ENCODE data around the gene EPHB6.
A peak's percentile ranks its signal among the peaks of the same experiment; 100 is the strongest.

EPHB6 gene, protein sequence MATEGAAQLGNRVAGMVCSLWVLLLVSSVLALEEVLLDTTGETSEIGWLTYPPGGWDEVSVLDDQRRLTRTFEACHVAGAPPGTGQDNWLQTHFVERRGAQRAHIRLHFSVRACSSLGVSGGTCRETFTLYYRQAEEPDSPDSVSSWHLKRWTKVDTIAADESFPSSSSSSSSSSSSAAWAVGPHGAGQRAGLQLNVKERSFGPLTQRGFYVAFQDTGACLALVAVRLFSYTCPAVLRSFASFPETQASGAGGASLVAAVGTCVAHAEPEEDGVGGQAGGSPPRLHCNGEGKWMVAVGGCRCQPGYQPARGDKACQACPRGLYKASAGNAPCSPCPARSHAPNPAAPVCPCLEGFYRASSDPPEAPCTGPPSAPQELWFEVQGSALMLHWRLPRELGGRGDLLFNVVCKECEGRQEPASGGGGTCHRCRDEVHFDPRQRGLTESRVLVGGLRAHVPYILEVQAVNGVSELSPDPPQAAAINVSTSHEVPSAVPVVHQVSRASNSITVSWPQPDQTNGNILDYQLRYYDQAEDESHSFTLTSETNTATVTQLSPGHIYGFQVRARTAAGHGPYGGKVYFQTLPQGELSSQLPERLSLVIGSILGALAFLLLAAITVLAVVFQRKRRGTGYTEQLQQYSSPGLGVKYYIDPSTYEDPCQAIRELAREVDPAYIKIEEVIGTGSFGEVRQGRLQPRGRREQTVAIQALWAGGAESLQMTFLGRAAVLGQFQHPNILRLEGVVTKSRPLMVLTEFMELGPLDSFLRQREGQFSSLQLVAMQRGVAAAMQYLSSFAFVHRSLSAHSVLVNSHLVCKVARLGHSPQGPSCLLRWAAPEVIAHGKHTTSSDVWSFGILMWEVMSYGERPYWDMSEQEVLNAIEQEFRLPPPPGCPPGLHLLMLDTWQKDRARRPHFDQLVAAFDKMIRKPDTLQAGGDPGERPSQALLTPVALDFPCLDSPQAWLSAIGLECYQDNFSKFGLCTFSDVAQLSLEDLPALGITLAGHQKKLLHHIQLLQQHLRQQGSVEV

DNA sequence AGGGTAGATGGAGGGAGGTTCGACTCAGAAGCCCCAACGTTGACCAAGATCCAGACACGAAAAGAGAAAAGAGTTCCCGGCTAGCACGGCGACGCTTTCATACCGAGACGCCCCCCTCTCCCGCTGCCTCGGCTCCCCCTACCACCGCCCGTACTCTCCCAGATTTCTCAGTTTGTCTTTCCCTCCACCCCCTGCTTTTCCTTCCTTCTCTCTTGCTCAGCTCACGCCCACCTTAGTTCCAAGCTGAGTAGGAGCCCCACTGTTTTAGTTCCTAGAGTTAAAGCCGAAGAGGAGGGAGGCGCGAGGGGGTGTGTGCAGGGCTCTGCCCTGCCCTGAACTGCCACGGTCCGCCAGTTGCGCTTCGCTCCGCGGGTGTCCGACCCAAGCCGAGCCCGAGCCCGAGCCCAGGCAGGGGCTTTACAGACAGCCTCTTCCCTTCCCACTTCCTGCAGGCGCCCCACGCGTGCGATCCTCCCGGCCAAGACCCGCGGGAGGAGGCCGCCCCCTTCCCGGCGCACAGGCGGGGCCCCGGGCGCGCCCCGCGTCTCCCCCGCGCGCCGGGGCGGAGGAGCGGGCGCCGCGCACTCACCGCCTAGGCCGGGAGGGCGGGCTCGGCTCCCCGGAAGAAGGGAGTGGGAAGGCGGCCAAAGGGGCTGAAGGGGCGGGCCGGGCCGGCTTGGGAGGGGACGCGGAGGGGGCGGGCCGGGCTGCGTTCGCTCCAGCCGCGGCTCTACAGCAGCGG lies at the start of gene EPHB6:
TSS of gene EPHB6 (plus strand) at position 705 of the 742 bp plus-strand sequence. CDS start 8,152 bp downstream, outside the sequence.
- DNase-seq, result peak; percentile 74

DNA sequence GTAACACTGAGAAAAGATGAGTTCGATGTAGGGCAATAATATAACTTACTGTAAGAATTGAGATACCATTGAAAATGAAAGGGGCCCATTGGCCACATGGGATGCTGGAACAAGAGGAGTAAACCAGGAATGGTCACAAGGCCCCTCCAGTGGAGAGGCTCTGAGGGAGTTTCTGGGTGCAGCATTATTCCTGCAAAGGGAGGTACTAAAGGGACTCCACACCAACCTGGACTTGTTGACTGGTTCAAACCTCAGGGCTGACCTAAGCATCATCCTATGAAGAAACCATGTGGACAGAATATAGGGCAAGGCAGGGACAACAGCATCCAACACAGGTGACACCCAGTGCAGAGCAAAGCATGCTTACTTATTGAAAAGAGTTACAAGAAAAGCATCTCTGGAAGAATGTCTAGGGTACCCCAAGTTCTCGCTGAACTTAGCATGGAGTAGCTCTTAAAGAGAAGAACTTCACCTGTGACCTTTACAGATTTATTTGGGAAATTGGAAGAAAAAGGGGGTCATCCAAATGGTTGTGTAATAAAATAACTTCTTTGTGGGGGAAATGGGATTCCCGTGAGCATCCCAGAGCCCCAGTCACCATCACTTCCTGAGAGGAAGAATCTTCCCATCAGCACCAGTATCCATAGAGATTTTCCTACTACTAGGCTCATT lies 49.4 kb upstream of the EPHB6 start:
- no peak for DNase-seq

DNA sequence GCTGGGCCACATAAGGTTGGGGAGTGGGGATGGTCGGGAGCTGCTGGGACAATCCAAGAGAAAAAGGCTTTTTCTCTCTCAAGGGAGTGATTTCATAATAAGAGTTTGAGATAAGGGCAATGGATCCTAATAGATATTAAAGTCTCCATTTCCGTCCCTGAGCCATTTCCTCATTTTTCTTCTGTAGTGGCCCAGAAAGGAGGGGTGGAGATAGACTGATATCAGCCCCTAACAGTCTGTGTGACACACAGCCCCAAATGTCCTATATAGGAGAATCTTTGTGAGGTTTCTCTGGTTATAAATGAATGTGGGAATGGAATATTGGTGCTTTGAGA lies 48.9 kb upstream of the EPHB6 start:
- no peak for DNase-seq

DNA sequence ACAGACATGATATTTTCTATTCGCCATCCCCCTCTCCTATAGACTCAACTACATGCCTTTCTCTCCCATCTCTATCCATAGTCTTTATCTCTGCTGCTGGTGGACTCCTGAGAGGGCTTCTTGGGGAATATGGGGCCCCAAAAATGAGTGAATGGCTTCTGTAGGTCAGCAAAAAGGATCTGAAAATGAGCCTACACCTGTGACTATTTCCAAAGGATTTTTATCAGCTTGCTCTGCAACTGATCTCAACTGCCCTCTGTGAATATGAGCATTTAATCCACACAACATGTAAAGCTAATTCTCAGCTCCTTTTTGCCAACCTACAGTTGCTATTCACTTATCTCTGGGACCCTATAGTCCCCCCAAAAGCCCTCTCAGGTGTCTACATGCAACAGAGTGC lies 47.9 kb upstream of the EPHB6 start:
- no peak for DNase-seq

DNA sequence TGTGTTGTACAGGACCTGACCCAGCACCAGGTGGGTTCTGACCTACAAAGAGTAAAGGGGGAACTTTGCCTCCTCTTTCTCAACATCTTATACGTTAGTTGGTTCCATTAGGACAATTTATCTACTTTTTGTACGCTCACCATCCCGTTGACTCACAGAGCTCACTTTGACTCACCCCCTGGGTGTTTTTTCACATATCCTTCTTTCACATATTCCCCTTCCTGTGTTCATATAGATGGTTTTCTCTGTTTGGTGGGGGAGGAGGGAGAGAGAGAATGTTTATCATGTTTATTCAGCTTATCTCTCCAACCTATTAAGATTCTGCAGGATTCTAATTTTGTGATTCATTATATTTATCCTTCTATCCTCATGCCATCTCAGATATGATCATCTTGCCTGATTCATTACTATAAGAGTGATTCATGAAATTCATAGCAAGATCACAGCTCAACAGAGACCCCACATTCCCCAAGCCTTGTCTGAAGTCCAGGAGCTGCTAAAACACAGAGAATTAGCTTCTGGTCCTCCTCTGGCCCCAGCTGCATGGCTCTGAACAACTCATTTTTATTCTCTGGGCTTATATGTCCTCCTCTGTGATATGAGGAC lies 46.9 kb upstream of the EPHB6 start:
- no peak for DNase-seq

DNA sequence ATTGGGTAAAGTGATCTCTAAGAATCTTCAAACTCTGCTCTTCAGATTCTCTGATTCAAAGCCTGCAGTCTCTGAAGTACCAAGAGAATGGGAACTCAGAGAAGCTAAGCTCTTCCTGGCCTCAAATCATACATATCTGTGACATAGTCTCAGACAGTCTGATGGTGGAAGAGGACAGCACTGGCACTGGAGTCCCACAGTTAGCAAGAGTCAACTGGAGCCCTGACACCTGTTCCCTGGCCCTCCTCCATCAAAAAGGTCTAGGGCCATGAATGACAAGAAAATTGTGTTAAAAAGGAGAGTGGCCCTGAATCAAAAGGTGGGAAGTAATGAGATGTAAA lies 46.4 kb upstream of the EPHB6 start:
- no peak for DNase-seq

DNA sequence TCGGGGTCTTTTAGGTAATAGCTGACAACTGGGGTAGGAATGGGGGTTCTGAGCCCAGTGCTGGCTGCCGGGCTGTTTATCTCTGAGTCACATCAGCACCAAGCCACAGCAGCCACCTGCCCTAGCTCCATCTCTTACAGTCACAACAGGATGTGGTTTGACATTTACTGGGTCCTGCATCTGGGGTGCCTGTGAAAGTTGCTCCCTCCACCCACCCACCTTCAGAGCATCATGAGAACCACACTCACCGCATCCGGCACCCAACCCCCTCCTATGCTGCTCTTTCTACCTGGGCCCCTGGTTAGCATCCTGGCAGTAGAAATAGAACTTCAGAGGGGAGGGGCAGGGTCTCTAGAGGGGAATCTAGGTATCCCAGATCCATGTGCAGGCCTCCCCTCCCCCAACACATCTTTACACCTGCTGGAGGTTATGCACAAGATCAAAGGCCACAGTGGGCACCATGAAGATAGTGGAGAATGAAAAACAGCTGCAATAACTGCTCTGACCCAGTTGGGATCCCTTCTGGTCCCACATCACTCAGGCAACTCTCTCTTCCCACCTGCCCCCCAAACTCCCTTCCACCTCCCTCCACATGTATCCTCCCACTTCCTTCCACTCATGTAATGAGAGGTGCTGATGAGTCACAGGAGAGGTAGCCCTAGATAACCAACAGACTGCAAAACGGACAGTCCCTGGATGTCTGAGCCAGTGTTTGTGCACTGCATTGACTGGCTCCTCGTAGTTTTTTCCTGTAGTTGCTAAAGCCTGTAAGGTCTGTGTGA lies 45.9 kb upstream of the EPHB6 start:
- no peak for DNase-seq

DNA sequence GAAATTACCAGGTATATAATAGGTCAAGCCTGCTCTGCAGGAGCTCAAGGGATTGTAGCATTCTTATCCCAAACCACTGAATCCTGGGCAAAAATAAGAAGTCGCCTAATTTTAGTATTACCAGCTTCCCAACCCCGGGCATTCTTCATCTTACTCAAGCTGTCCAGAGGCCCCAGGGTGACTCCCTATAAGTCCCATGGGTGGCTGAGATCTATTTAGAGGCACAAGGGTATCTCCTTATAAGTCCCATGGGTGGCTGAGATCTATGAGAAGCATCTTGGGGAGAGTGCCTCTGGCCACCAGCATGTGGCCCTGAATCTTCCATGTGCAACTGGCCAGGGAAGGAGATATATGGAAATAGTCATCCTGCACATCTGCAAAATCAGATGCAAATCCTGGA lies 45.2 kb upstream of the EPHB6 start:
- no peak for DNase-seq

DNA sequence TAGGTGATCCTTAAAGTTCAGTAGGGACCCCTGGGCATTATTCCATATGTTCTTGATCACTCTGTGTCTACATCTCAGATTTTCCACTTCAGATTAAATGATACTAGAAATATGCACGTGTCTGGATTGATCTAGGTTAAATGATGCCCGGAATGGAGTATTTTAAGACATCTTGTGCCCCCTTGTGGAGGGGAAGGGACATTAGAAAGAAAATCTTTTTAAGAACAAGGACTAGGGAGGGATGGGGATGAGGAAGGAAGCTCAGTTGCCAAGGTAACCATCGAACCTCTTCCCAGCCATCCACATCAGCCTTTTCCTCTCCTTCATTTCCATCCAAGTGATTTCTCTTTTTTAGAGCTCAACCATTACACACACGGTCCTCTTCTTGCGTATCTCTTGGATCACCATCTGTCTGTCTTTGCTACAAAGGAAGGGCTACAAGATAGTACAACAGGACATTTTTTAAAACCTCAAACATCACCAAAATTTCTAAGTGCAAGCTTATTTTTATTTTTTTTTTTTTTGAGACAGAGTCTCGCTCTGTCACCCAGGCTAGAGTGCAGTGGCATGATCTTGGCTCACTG lies 43.6 kb upstream of the EPHB6 start:
- peak; percentile 70 for DNase-seq

DNA sequence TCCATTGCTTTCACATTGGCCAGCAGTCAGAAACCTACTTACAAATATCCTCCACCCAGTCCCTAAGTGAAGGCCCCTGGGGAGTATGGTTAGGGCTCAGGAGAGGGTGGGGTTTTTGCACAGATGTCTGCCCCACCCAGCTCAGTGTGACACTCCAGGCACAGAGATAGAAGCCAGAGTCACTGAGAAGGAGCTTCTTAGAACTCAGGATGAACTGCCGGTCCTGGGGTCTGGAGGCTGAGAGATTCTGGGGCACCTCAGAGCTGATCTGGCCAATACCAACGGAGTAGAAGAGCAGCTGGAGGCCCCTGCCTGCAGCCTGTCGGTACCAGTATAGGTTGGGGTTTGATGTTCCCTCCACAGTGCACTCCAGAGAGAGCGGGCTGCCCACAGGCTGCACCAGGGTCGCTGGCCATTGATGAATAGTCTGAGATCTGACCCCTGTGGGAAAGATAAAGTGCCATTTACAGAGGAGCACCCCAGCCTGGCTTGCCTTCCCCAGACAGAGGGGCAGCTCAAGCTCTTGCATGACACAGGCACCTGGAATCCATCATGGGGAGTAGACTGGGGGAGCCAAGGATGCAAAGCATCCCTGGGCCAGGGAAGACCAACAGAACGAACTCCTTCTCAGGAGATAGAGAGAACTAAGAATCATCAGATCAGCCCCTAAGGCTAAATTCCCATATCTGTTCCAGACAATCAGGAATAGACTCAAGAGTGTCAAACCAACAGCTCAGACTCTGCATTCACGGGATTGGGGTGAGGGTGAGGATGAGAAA lies 42.2 kb upstream of the EPHB6 start:
- no peak for DNase-seq

DNA sequence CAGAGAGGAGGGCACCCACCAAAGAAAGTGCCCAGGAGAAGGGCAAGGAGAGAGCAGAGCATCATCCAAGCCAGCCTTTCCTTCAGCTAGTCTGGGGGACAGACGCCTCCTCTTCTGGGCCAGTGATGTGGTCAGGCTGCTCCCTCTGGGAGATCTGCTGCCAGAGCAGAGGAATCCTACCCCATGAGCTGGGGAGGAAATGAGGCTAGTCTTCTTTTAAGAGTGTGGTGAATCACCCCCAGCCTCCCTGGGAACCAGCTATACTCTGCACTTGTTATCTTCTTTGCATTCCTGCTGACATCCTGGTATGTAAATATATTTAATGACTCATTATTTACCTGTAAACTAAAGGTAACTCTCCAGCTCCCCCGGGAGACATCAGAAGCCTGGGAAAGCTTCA lies 41.6 kb upstream of the EPHB6 start:
- DNase-seq, result no peak

DNA sequence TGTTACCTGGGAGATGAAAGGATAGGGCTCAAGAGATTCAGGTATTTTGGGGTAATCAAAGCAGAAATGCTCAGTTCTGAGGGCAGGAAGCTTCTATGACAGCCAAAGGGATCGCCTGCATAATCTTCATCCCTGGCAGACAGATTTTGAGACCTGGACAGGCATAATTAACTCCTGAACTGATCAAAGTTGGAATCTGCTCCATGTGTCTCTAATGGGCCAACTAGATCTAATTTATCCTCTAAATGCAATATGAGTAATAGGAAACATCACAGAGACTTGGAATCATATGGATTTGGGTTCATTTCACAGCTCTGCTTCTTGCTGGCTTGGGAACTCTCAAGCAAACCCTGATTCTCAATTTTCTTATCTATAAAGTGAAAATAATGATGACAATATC lies 41.2 kb upstream of the EPHB6 start:
- DNase-seq, result no peak

DNA sequence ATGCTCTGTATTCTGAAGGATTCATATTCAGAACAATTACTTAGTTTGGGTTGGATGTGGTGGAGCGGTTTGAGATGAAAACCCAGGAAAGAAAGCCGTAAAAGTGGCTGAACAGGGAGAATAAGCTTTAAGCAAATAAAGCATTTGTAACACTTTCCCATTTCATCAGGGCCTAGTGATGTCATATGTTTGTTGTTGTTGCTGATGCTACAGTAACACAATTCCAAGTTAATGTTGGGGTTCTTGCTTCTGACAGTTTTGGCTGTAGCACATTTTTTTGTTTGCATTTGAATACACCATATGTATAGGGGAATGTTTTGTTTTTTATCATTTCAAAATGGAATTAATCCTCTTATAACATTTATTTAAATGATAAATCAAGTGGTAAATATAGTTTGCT lies 40.4 kb upstream of the EPHB6 start:
- no peak for DNase-seq

DNA sequence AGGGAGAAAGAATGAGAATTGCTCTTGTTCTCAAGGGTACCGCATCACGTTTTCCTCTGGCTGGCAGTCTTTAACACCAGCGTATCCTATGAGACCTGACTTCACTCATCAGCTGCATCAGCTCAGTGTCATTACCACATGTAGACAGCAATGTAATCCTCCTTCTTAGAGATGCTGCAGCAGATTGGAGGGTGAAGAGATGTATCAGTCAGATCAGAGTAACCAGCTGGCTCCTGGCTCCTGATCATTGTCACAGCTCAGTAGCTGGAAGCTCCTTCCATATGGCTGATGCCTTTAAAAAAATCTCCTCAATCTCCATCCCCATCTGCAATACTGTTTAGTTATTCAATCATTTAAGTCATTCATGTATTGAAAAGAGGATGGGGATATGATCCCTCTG lies 39.7 kb upstream of the EPHB6 start:
- DNase-seq, result no peak

DNA sequence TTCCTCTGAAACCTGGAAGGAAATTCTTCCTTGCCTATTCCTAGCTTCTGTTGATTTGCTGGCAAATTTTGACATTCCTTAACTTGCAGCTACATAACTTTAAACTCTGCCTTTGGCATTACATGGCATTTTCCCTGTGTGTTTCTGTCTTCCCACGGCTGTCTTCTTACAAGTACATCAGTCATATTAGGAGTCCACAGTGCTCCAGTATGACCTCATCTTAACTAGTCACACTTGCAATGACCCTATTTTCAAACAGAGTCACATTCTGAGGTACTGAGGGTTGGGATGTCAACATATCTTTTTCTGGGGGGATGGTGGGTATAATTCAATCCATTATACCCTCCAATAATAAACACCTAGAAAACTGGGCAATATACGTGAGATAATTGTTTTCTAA lies 37.4 kb upstream of the EPHB6 start:
- DNase-seq, result peak; percentile 8

DNA sequence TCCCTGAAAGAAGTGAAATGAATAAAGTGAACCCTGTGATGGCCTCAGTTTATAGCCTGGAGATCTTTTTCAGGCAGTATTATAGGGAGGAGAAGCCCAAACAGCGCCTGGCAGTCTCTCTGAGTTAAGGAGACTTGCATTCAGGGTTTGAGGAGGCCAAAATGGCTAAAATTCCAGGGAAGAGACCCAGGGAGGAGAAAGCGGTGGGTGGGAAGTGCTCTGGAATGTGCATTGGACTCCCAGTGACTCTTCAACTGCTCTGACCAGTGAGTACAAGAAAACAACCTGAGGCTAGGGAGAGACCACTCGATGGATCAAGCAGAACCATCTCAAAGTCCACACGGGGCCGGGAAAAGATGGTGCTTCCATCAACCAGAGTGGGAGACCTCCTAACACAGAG lies 35.3 kb upstream of the EPHB6 start:
- no peak for DNase-seq

DNA sequence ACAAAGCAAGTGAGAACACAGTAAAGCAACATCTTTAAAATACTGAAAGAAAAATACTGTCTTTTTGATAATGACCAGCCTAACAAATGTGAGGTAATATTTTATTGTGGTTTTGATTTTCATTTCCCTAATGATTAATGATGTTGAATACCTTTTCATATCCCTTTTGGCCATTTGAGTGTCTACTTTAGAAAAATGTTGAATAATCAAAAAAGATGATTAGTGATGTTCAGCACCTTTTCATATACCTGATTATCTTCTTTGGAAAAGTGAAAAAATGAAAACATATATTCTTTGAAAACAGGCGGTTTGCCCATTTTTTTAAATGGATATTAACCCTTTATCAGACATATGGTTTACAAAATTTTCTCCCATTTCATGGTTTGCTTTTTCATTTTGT lies 32.2 kb upstream of the EPHB6 start:
- no peak for DNase-seq

DNA sequence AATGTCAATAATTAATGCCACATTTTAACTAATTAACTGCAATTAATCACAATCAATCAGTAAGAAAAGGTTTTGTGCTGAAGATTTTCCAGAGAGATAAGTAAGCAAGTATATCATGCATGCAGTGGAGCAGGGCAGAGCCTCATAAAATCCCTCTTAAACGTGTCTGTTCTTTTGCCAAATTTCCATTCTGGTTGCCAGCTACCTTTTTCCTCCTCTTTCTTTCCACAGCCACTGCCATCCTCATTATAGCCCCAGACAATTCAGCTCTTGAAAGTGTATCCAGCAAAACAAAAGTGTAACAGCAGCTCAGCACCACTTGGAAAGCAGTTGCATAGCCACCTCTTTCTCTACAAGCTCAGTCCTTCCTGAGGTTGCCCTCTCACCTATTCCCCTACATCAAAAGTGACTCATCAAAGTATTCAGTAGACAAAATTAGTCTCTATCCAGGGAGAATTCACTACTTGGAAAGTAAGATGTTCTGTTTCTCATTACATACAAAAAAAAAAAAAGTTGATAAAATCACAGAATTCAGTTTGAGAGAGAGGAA lies 26.9 kb upstream of the EPHB6 start:
- no peak for DNase-seq

DNA sequence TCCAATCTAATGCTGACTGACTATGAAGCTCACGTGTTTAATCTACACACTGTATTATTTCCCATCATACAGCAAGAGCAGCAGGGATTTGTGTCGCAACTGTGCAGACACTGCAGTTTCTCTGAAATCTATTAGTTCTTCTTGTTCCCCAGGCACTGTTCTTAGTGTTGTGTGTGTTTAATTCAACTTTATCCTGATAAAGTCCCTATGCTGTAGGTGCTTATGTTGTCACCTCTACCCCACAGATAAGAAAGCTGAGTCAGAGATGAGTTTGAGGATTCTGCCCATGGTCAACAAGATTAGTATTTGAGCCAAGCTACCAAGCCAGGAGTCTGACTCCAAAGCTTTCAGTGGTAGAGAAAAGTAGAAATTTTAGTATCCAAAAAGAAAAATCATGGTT lies 22.5 kb upstream of the EPHB6 start:
- DNase-seq, result no peak

All from suppressor macrophage treated with lipopolysaccharide for 4 hours (primary cell).